Upper lobe of left lung (tissue), 6 donors: ENCODE results near the gene RGMA. TPM values are rescaled to one million over a fixed set of nuclear protein-coding genes. Genes with fewer than 3 reads are reported as not detected.

Source experiments
- ATAC-seq, 2 donors: fragments of 200-7000 bp; cut with Tn5 transposase; one replicate each; pipeline ENCODE4 v1.9.1; 2022; ENCODE audit warnings: mild to moderate bottlenecking in 2 of 2, moderate library complexity in 2 of 2; ENCODE audit not compliant: low FRiP score in 2 of 2
- DNase-seq, 2 donors: peaks; one replicate each; pipeline ENCODE4 v3.0.0-alpha.2; 2019 to 2020
- H3K27ac ChIP-seq, 4 donors: fragments of 200-600 bp; sonication (generic); one replicate each; pipeline ENCODE4 v1.5.1; 2016 to 2019
- H3K27me3 ChIP-seq, 4 donors: fragments of 200-600 bp; sonication (generic); one replicate each; pipeline ENCODE4 v1.5.1; 2017 to 2019
- H3K36me3 ChIP-seq, 4 donors: fragments of 200-600 bp; sonication (generic); one replicate each; pipeline ENCODE4 v1.5.1; 2016 to 2019
- H3K4me1 ChIP-seq, 4 donors: fragments of 200-600 bp; sonication (generic); one replicate each; pipeline ENCODE4 v1.5.1; 2018 to 2019
- H3K4me3 ChIP-seq, 4 donors: fragments of 200-600 bp; sonication (generic); one replicate each; pipeline ENCODE4 v1.5.1; 2017 to 2019; ENCODE audit warnings: mild to moderate bottlenecking in 2 of 4, moderate library complexity in 1 of 4
- H3K9me3 ChIP-seq, 4 donors: fragments of 200-600 bp; sonication (generic); one replicate each; pipeline ENCODE4 v1.5.1; 2018 to 2019
- EP300 ChIP-seq, 4 donors: sonication (generic); formaldehyde crosslinking; IDR thresholded peaks; one replicate each; pipeline ENCODE4 v1.5.1; 2017; ENCODE audit warnings: antibody characterized with exemption in 4 of 4, control low read depth in 2 of 4
- POLR2A ChIP-seq, 4 donors: fragments of 450-650 bp; IDR thresholded peaks; one replicate each; pipeline ENCODE4 v1.5.1; 2016 to 2017; ENCODE audit warnings: antibody characterized with exemption in 4 of 4, mild to moderate bottlenecking in 2 of 4
- POLR2AphosphoS5 ChIP-seq, 2 donors: sonication (generic); formaldehyde crosslinking; IDR thresholded peaks; one replicate each; pipeline ENCODE4 v1.5.1; 2017; ENCODE audit warnings: antibody characterized with exemption in 2 of 2
- WGBS, 2 donors: methylation state at CpG; one replicate each; pipeline ENCODE4 v1.1.5; 2017 to 2018; 5-methylcytosine and 5-hydroxymethylcytosine counted together
- total RNA-seq, 6 donors: library from RNA; depleted of rRNA in 4 of 6; stranded (reverse); fragments of >200 nt in 4 of 6; gene quantifications; one replicate each; pipeline versions ENCODE4 v1.1.0 to v1.2.1, GENCODE V29; 2016 to 2021
- TF ChIP-seq, protein P1 (sequence below), 6 experiments: fragments of 450-650 bp in 4 of 6; fragments of 200-600 bp in 2 of 6; sonication (generic) in 2 of 6; IDR thresholded peaks; one replicate each; pipeline ENCODE4 v1.5.1; 2016 to 2019; ENCODE audit warnings: antibody characterized with exemption in 6 of 6
- donor health status: DM: no; HTN: no; CAD: no; lungs with moderate emphysema.
- donor health status: DM: no; HTN: yes; CAD: no; lungs with severe emphysema.

The RGMA gene
- total RNA-seq, 6 donors from 2014 or later: 2.3 to 14.2 (median 4.8) TPM

DNA sequence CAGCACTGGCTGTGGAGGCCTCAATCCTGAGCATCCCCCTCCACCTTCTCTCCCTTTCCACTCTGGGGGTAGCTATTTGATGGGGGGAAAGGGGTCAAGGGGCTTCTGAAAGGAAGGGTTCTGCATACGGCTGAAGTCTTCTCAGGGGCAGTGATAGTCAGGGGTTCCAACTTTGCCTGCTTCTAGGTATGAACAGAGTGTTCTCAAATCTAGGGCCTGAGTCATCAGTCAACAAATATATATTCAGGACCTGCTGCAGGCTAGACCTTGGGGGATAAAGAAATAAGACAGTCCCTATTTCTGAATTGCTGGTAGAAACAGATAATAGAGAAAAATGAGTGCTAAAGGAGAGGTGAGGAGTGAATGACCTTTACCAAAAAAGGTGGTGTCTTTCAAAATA lies 12.8 kb downstream of the RGMA start:
- Histone ChIP-seq H3K36me3 (no peaks in the 10 kb centered on the region), H3K4me1 (peaks cover 8 to 25% (median 15%) of the 10 kb centered on the region in 4 donors), H3K27me3 (peaks cover 0 to 15% (median 3%) of the 10 kb centered on the region in 4 donors), H3K9me3 (no peaks in the 10 kb centered on the region), H3K27ac (no peak overlapping the region), H3K4me3 (no peak overlapping the region)
- TF ChIP-seq EP300 (IDR thresholded peaks at IDR 0.05) (no peak), POLR2A (IDR thresholded peaks at IDR 0.05) (no peak), POLR2AphosphoS5 (IDR thresholded peaks at IDR 0.05) (no peak)
- TF ChIP-seq, protein P1, sequence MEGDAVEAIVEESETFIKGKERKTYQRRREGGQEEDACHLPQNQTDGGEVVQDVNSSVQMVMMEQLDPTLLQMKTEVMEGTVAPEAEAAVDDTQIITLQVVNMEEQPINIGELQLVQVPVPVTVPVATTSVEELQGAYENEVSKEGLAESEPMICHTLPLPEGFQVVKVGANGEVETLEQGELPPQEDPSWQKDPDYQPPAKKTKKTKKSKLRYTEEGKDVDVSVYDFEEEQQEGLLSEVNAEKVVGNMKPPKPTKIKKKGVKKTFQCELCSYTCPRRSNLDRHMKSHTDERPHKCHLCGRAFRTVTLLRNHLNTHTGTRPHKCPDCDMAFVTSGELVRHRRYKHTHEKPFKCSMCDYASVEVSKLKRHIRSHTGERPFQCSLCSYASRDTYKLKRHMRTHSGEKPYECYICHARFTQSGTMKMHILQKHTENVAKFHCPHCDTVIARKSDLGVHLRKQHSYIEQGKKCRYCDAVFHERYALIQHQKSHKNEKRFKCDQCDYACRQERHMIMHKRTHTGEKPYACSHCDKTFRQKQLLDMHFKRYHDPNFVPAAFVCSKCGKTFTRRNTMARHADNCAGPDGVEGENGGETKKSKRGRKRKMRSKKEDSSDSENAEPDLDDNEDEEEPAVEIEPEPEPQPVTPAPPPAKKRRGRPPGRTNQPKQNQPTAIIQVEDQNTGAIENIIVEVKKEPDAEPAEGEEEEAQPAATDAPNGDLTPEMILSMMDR (IDR thresholded peaks at IDR 0.05): no peak
- DNase-seq (no peak), ATAC-seq (no peak)
- 84 to 90% methylated on average over 1 of the region's 1 CpG for WGBS, 2 donors

DNA sequence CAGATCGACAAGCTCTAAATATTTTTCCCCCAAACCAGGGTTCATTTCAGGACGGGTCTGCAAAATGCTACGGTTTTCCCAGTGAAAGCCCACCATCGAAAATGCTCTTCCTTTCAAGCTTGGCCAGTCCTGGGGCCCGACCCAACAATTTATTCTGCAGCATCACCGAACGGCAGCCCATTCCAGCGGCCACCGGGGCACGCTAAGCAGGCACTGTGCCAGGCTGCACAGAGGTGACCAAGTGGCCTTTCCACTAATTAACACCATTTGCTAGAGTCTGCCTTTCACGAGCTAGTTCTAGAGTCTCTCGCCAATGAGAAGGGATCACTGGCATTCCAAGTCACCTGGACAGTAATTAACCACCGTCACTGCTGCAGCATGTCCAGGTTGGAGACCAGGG lies 14.4 kb downstream of the RGMA start:
- Histone ChIP-seq H3K27me3 (peaks cover 0 to 15% (median 3%) of the 10 kb centered on the region in 4 donors), H3K27ac (no peak overlapping the region)
- 86 to 92% methylated on average over 11 to 13 of the region's 13 CpGs for WGBS, 2 donors

DNA sequence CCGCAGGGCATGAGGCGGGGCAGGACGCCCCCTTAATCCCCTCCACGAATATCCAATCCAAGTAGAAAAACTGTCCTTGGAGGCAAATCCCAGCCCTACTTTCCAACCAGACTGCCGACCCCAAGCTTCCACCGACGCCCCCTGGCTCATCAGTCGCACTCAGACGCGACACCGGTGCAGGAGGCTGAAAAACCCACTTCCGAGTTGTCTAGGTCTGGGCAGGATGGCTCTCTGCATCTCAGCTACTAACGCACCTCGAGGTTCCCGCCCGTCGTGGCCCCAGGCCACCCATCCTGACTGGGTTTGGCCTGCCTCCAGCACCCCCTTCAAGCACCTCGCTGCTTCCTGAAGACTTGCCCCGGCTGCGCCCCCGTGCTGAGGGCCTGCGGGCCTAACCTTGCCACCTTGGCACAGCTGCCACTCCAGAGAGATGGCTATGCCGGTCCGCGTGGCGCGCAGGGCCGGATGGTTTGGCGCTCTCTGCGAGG lies 15.5 kb downstream of the RGMA start:
- H3K27me3 ChIP-seq: peaks cover 0 to 15% (median 3%) of the 10 kb centered on the region in 4 donors
- H3K36me3 ChIP-seq: no peaks in the 10 kb centered on the region
- peak overlapping the region in 1 of 4 donors; percentile 15 for H3K27ac ChIP-seq
- ATAC-seq (peak; percentile 2 to 7), DNase-seq (peak in 1 of 2 donors; percentile 84)
- no peaks in the 10 kb centered on the region for H3K9me3 ChIP-seq
- TF ChIP-seq, protein P1 (IDR thresholded peaks at IDR 0.05): no peak
- TF ChIP-seq POLR2AphosphoS5 (IDR thresholded peaks at IDR 0.05) (no peak), EP300 (IDR thresholded peaks at IDR 0.05) (no peak), POLR2A (IDR thresholded peaks at IDR 0.05) (no peak)
- peaks cover 10 to 26% (median 15%) of the 10 kb centered on the region in 4 donors for H3K4me1 ChIP-seq
- WGBS, 2 donors: 0 to 27% methylated on average over 4 to 29 of the region's 30 CpGs
- H3K4me3 ChIP-seq: peak overlapping the region in 3 of 4 donors; percentile 52 to 62 (median 57)

More for the DNA sequence above, 14.4 kb downstream of the RGMA start:
- DNase-seq (no peak), ATAC-seq (no peak)
- no peaks in the 10 kb centered on the region for H3K36me3 ChIP-seq
- peaks cover 10 to 26% (median 15%) of the 10 kb centered on the region in 4 donors for H3K4me1 ChIP-seq
- no peak overlapping the region for H3K4me3 ChIP-seq
- H3K9me3 ChIP-seq: no peaks in the 10 kb centered on the region
- no peak for TF ChIP-seq EP300 (IDR thresholded peaks at IDR 0.05)
- TF ChIP-seq POLR2AphosphoS5 (IDR thresholded peaks at IDR 0.05): no peak
- no peak for TF ChIP-seq POLR2A (IDR thresholded peaks at IDR 0.05)
- TF ChIP-seq, protein P1 (IDR thresholded peaks at IDR 0.05): no peak

DNA sequence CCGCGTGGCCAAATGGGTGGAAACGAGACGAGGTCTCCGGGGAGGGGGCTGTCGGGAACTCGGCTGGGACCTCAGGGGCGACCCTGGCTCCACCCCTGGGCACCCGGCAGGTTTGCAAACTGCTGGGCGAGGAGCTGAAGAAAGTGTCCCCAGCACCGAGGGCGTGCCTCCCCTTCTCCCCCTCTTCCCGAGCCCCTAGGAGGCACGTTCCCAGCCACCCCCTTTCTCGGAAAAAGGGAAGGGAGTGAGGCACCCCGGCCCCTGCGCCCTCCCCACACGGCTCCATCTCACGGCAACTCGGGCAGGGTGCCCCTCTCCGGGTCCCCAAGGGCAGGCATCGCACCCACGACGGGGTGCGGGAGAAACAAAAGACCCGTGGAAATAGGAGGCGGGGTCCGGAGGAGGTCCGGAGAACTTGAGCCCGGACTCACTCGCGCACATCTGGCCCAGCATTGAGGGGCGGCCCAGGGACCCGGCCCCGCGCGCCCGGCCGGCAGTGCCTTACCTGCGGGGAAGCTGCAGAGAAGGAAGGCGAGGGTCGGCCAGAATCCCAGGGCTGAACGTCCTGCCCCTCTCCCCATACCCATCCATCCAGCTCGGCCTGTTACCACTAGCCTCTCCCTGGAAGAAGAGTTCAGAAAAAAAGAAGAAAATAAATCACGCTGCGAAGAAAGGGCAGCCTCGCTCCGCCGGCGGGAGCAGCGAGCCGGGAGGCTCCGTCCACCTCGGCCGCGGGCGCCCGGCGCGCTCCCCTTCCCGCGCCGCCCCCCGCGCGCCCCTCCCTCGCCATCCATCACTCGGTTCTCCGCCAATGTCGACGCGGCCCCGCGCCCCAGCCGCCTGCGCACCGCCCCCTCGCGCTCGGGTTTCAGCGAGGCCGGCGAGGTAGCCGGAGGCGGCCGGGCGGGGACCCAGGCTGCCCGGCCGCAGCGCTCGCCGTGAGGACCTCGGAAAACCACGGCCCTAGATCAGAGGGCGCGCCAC lies 16.3 kb downstream of the RGMA start:
- Histone ChIP-seq H3K4me3 (peak overlapping the region; percentile 30 to 62 (median 54)), H3K36me3 (no peaks in the 10 kb centered on the region), H3K27ac (peak overlapping the region in 2 of 4 donors; percentile 71 to 73), H3K4me1 (peaks cover 10 to 26% (median 15%) of the 10 kb centered on the region in 4 donors), H3K9me3 (no peaks in the 10 kb centered on the region), H3K27me3 (peaks cover 0 to 15% (median 3%) of the 10 kb centered on the region in 4 donors)
- peak; percentile 76 to 96 for DNase-seq
- WGBS, 2 donors: 1% methylated on average over 44 to 67 of the region's 96 CpGs
- peak; percentile 73 to 92 for ATAC-seq
- TF ChIP-seq, protein P1 (IDR thresholded peaks at IDR 0.05): peak in 1 of 6 experiments; percentile 10
- peak in 1 of 4 donors; percentile 65 for TF ChIP-seq POLR2A (IDR thresholded peaks at IDR 0.05)
- no peak for TF ChIP-seq EP300 (IDR thresholded peaks at IDR 0.05)
- no peak for TF ChIP-seq POLR2AphosphoS5 (IDR thresholded peaks at IDR 0.05)
